ENCODE measurements around the gene KRTAP5-9.
A peak's percentile ranks its signal among the peaks of the same experiment; 100 is the strongest.

Gene KRTAP5-9

DNA sequence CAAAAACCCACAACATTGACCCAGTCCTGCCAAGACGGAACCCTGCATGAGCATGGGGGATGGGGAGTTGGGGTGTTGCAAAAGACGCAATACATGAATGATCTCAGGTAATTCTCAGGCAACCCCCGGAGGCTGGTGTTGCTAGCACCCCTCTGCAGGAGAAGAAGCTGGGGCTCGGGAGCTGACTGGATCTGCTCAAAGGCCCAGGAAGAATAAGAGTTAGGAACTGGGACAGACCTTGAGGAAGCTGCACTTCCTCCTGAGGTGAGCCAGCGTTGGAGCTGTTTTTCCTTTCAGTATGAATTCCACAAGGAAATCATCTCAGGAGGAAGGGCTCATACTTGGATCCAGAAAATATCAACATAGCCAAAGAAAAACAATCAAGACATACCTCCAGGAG is at the start of gene KRTAP5-9:
KRTAP5-9 (plus strand) TSS at position 301 of the 400 bp plus-strand sequence. CDS start 238 bp downstream, outside the sequence.
- Mint-ChIP-seq H3K27ac (no peak within 1 kb of the TSS), H3K9me3 (peaks cover 7% of the 10 kb centered on the region), H3K4me1 (peaks cover 17% of the 10 kb centered on the region), H3K36me3 (peaks cover 8% of the 10 kb centered on the region), H3K4me3 (no peak within 1 kb of the TSS), H3K27me3 (peaks cover 40% of the 10 kb centered on the region)
- ATAC-seq, result no peak

GRCh38 chr11:71499125-71499524 is 49.1 kb upstream of the KRTAP5-9 start:
- Mint-ChIP-seq H3K4me3 (no peak overlapping the region), H3K27me3 (no peaks in the 10 kb centered on the region), H3K36me3 (peaks cover 99% of the 10 kb centered on the region), H3K4me1 (no peaks in the 10 kb centered on the region), H3K9me3 (no peaks in the 10 kb centered on the region), H3K27ac (no peak overlapping the region)
- no peak for ATAC-seq

- Mint-ChIP-seq H3K27me3 (no peaks in the 10 kb centered on the region), H3K9me3 (no peaks in the 10 kb centered on the region), H3K27ac (no peak overlapping the region), H3K36me3 (peaks cover 99% of the 10 kb centered on the region), H3K4me3 (no peak overlapping the region), H3K4me1 (no peaks in the 10 kb centered on the region)
- no peak for ATAC-seq
These were observed 48.7 kb upstream of the KRTAP5-9 start for GRCh38 chr11:71499546-71499945.

DNA sequence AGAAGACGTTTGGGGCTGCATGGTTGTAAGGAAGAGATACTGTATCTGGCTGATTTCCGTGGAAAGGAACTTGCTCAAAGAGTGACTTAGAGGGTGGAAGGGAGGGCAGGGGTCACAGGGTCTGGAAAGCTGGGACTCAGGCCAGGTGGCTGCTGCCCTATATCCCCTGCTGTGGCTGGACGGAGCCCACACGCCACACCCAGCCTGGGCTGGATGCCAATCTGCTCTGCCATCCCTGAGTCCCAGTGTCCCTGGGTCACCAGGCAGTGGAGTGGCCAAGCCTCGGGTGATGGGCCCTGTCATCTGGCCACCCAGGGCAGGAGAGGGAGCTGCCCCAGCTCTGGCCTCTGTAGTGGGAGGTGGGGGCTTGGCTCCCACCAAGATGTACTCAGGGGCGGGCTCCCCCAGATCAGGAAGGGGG is 47.6 kb upstream of the KRTAP5-9 start:
- H3K27ac Mint-ChIP-seq, result no peak overlapping the region
- ATAC-seq, result no peak
- peaks cover 97% of the 10 kb centered on the region for H3K36me3 Mint-ChIP-seq
- H3K4me3 Mint-ChIP-seq, result no peak overlapping the region
- H3K4me1 Mint-ChIP-seq, result no peaks in the 10 kb centered on the region
- no peaks in the 10 kb centered on the region for H3K27me3 Mint-ChIP-seq
- peaks cover 2% of the 10 kb centered on the region for H3K9me3 Mint-ChIP-seq

DNA sequence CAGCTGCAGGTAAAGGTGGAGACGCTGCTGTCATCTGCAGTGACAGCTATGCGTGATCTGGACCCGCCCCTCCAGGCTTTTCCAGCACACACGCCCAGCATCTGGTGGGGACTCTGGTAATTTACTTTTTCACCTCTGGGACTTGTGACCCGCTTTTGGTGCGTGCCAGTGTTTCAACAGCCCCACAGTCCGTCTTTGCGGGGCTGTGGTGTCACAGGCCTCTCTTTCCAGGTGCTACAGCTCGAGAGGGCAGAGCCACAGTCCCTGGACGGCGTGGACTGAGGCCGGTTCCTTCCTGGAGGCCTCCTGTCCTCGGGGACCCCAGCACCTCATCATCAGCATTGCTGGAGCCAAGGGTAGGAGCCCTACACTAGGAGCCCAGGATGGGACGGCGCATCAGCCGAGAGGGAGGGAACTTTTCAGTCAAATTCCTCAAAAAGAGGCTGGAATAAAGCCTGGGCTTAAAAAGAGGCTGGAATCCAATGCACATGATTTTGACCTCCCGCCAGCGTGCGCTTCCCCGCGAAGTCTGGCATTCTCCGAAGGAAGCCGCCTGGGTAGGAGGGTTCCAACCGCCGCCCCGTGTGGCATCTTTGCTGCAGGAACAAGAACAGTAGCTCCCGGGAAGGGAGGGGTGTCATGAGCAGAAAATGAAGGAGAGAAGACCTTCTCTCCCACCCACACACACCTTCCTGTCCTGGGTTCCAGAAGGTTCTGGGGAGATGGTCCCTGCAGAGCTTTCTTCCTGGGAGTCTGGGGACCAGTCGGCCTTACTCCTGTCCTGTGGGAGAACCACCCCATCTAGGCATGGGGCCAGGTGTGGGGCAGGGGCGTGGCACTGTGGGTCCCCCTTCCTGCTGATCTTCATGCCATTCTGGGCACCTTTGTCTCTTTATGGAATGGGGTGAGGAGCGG is 46.9 kb upstream of the KRTAP5-9 start:
- H3K27me3 Mint-ChIP-seq, result no peaks in the 10 kb centered on the region
- no peak overlapping the region for H3K27ac Mint-ChIP-seq
- no peak for ATAC-seq
- peaks cover 4% of the 10 kb centered on the region for H3K9me3 Mint-ChIP-seq
- H3K36me3 Mint-ChIP-seq, result peaks cover 97% of the 10 kb centered on the region
- H3K4me3 Mint-ChIP-seq, result no peak overlapping the region
- H3K4me1 Mint-ChIP-seq, result no peaks in the 10 kb centered on the region

DNA sequence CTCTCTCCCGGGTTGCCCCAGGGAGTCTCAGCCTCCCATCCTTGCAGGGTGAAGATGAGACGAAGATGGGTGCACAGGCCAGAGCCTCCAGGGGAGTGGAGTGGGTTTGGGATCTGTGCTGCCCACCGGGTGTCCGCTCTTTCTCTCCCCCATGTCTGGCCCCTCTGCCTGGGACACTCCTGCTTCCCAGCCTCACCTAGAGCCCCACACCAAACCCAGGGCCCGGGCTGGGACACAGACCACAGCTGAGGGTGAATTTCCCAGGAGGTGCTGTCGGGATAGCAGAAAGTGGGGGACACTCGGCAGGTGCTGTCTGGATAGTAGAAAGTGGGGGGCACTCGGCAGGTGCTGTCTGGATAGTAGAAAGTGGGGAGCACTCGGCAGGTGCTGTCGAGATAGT is 46.2 kb upstream of the KRTAP5-9 start:
- H3K36me3 Mint-ChIP-seq, result peaks cover 97% of the 10 kb centered on the region
- ATAC-seq, result no peak
- H3K4me3 Mint-ChIP-seq, result no peak overlapping the region
- H3K4me1 Mint-ChIP-seq, result no peaks in the 10 kb centered on the region
- peaks cover 6% of the 10 kb centered on the region for H3K9me3 Mint-ChIP-seq
- no peak overlapping the region for H3K27ac Mint-ChIP-seq
- H3K27me3 Mint-ChIP-seq, result no peaks in the 10 kb centered on the region

GRCh38 chr11:71502871-71503435 is 45.3 kb upstream of the KRTAP5-9 start:
- Mint-ChIP-seq H3K27me3 (no peaks in the 10 kb centered on the region), H3K9me3 (peaks cover 12% of the 10 kb centered on the region), H3K36me3 (peaks cover 96% of the 10 kb centered on the region), H3K4me3 (no peak overlapping the region), H3K4me1 (no peaks in the 10 kb centered on the region), H3K27ac (no peak overlapping the region)
- no peak for ATAC-seq

DNA sequence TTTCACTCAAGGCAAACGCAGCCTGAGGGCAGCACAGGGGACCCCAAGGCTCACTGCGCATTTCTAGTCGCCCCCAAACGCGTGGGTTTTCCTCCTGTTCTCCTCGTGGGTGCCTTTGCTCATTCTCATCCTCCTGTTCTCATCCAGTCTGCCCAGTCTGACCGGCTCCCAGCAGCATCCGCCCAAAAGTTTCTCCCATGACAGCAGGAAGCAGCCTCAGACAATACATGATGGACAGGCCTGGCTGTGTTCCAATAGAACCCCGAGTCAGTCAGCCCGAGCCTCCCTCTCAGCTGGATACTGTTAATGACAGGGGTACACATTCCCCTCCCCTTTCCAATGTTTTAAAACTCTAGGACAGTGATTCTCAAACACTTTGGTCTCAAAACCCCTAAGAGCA is 43.7 kb upstream of the KRTAP5-9 start:
- peaks cover 90% of the 10 kb centered on the region for H3K36me3 Mint-ChIP-seq

GRCh38 chr11:71505001-71505400 is 43.2 kb upstream of the KRTAP5-9 start:
- no peak overlapping the region for H3K4me3 Mint-ChIP-seq
- H3K9me3 Mint-ChIP-seq, result peaks cover 28% of the 10 kb centered on the region

More for the DNA sequence above, 43.7 kb upstream of the KRTAP5-9 start:
- H3K4me3 Mint-ChIP-seq, result no peak overlapping the region
- no peaks in the 10 kb centered on the region for H3K27me3 Mint-ChIP-seq
- ATAC-seq, result no peak
- no peaks in the 10 kb centered on the region for H3K4me1 Mint-ChIP-seq
- H3K27ac Mint-ChIP-seq, result no peak overlapping the region
- peaks cover 23% of the 10 kb centered on the region for H3K9me3 Mint-ChIP-seq

GRCh38 chr11:71505781-71506180 is 42.4 kb upstream of the KRTAP5-9 start:
- peaks cover 83% of the 10 kb centered on the region for H3K36me3 Mint-ChIP-seq
- H3K9me3 Mint-ChIP-seq, result peaks cover 29% of the 10 kb centered on the region
- no peaks in the 10 kb centered on the region for H3K4me1 Mint-ChIP-seq
- H3K4me3 Mint-ChIP-seq, result no peak overlapping the region
- no peaks in the 10 kb centered on the region for H3K27me3 Mint-ChIP-seq
- ATAC-seq, result no peak
- H3K27ac Mint-ChIP-seq, result no peak overlapping the region

More at GRCh38 chr11:71505001-71505400, 43.2 kb upstream of the KRTAP5-9 start:
- Mint-ChIP-seq H3K4me1 (no peaks in the 10 kb centered on the region), H3K27me3 (no peaks in the 10 kb centered on the region), H3K27ac (no peak overlapping the region), H3K36me3 (peaks cover 90% of the 10 kb centered on the region)
- ATAC-seq, result no peak

DNA sequence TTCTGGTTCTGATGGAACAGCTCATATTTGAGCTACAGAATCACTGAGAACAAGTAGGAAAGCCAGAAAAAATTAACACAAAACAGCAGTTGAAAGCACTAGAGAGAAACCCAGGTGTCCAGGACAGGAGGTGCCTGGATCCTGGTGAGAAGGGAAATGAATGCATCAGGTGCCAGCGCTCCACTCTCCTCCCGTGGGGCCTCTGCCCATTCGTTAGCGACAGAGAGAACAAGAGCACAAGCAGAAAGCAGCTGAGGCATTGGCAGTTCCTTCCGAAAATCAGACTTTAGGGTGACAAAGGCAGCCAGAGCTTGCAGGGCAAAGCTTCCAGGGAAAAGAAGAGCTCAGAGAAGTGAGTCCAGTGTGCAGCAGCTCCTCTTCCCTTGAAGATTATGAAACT is 41.1 kb upstream of the KRTAP5-9 start:
- H3K4me3 Mint-ChIP-seq, result no peak overlapping the region
- peaks cover 33% of the 10 kb centered on the region for H3K9me3 Mint-ChIP-seq
- ATAC-seq, result no peak
- no peak overlapping the region for H3K27ac Mint-ChIP-seq
- peaks cover 69% of the 10 kb centered on the region for H3K36me3 Mint-ChIP-seq
- no peaks in the 10 kb centered on the region for H3K27me3 Mint-ChIP-seq
- H3K4me1 Mint-ChIP-seq, result no peaks in the 10 kb centered on the region

- peaks cover 8% of the 10 kb centered on the region for H3K36me3 Mint-ChIP-seq
- H3K4me1 Mint-ChIP-seq, result no peaks in the 10 kb centered on the region
- H3K27me3 Mint-ChIP-seq, result no peaks in the 10 kb centered on the region
- ATAC-seq, result peak; percentile 48
- H3K4me3 Mint-ChIP-seq, result no peak overlapping the region
- peaks cover 11% of the 10 kb centered on the region for H3K9me3 Mint-ChIP-seq
- no peak overlapping the region for H3K27ac Mint-ChIP-seq
These were observed 29.4 kb upstream of the KRTAP5-9 start for GRCh38 chr11:71518506-71519471.

DNA sequence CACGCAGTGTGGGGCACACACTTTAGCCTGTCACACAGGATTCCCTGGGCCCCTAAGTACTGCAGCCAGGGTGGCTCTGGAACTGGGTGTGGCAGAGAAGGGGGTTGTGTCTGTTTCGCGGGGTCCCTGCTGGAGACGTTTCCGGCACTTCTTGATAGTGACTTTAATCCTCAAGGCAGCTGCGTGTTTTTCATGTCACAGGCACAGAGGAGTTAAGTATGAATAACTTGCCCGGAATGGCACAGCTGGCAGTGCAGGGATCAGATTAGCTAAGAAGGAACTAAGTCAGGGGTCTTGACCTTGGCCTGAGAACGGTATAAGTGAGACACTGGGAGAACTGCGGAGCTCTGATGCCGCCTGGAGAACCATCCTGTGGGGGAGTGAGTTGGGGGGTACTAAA is 28.7 kb upstream of the KRTAP5-9 start:
- Mint-ChIP-seq H3K27ac (no peak overlapping the region), H3K36me3 (peaks cover 8% of the 10 kb centered on the region), H3K9me3 (peaks cover 11% of the 10 kb centered on the region), H3K4me3 (no peak overlapping the region), H3K4me1 (no peaks in the 10 kb centered on the region), H3K27me3 (no peaks in the 10 kb centered on the region)
- ATAC-seq, result no peak

DNA sequence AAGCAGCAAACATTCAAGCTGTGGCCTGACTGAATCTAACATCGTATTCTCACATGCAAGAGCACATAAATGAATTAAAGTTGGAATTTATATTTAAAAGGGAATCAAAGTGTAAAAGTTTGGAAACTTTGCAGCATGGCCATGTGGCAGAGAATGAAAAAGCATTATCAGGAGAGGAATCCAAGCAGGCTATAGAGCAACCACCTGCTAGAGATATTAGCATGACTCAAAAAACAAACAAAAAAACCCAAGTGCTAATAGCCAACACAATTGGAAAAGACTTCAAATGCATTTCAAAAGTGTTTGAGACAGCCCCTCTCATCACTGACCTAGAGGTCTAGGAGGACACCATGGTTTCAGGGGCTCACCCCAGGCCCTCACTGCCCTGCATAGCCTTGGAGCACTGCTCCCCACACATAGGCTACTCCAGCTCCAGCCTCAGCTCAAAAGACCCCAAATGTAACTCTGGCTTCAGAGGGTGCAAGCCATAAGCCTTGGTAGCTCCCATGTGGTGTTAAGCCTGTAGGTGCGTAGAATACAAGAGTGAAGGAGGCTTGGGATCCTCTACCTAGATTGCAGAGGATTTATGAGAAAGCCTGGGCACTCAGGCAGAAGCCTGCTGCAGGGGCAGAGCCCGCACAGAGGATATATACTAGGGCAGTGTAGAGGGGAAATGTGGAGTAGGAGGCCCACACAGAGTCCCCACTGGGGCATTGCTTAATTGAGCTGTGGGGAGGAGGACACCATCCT is 22.9 kb upstream of the KRTAP5-9 start:
- no peak for ATAC-seq

More for the DNA sequence above, 22.9 kb upstream of the KRTAP5-9 start:
- Mint-ChIP-seq H3K4me3 (no peak overlapping the region), H3K27ac (no peak overlapping the region), H3K27me3 (peaks cover 13% of the 10 kb centered on the region), H3K4me1 (peaks cover 2% of the 10 kb centered on the region), H3K9me3 (peaks cover 9% of the 10 kb centered on the region), H3K36me3 (peaks cover 8% of the 10 kb centered on the region)

All from stimulated activated memory B cell treated with anti-CD40 and anti-IgM and Interleukin-4, amounts not matched to agents 10 μg/mL and 1 μg/mL and 100 μg/mL, for 72 hours (primary cell).